Neural progenitor cell (in vitro differentiated cells): ENCODE data around the gene KCNB1.

ENCODE experiments used
- EZH2 ChIP-seq: fragments of 200-600 bp; sonication (generic); IDR thresholded peaks from 2 replicates; pipeline ENCODE4 v1.6.1; 2017; ENCODE audit warnings: antibody characterized with exemption, mild to moderate bottlenecking, moderate library complexity
- TF ChIP-seq, protein P1 (sequence below): fragments of 200-600 bp; sonication (generic); IDR thresholded peaks from 2 replicates; pipeline ENCODE4 v1.5.1; 2017; ENCODE audit warnings: antibody characterized with exemption, mild to moderate bottlenecking

GRCh38 chr20:49328790-49329189 is 153.7 kb downstream of the KCNB1 start:
- TF ChIP-seq, protein P1, sequence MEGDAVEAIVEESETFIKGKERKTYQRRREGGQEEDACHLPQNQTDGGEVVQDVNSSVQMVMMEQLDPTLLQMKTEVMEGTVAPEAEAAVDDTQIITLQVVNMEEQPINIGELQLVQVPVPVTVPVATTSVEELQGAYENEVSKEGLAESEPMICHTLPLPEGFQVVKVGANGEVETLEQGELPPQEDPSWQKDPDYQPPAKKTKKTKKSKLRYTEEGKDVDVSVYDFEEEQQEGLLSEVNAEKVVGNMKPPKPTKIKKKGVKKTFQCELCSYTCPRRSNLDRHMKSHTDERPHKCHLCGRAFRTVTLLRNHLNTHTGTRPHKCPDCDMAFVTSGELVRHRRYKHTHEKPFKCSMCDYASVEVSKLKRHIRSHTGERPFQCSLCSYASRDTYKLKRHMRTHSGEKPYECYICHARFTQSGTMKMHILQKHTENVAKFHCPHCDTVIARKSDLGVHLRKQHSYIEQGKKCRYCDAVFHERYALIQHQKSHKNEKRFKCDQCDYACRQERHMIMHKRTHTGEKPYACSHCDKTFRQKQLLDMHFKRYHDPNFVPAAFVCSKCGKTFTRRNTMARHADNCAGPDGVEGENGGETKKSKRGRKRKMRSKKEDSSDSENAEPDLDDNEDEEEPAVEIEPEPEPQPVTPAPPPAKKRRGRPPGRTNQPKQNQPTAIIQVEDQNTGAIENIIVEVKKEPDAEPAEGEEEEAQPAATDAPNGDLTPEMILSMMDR, result no peak
- no peak for TF ChIP-seq EZH2
